Activated effector memory CD4-positive, alpha-beta T cell treated with anti-CD3 and anti-CD28 coated beads, Interleukin-2, amount 50 U/mL, for 16 hours (primary cell): Measurements from ENCODE around the gene RTL10.

Source experiments
- DNase-seq: peaks from one replicate; pipeline ENCODE4 v3.0.0-alpha.2; 2020

Gene RTL10

GRCh38 chr22:19859861-19860510 lies 5.3 kb upstream of the RTL10 start:
- no peak for DNase-seq

GRCh38 chr22:19857382-19857781 lies 2.7 kb upstream of the RTL10 start:
- DNase-seq = no peak

DNA sequence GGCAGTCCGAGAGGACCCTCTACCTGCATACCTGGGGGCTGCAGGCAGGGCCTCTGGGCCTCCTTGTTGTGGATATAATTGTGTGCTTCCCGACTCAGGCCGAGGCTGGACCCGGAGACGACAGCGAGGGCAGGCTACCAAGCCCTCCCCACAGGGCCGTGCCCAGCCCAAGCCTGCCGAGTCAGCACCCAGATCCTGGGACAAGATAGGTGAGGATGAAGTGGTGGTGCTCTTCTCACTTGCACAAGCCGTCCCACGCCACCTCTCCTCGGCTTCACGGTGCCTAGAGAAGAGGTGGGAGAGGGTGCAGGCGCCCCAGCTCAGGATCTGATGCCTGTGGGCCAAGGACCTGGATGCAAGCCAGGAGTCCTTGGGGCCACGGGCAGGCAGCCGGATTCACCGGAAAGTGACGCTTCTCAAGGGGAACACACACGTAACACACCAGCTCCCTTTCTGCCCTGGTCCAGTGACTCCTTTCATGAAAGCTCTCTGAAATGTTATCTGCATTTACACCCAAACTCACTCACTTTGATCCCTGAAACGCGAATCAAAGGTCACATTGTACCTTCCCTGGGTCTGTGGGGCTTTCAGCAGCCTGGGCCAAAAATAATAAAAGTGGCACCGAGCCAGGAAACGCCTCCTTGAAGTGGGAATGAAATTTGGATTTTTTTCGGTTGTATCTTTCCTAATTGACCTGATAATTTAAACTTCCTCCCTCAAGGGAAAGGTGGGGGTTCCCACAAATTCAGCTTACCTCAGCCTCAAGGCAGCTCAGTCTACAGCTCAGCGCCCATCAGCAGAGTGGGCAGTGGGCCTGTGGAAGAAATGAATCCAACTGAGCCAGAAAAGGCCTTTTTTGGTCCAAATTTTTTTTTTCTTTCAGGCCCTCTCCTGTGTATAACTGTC lies 1.1 kb upstream of the RTL10 start:
- peak; percentile 84 for DNase-seq

- peak; percentile 72 for DNase-seq
Measured at GRCh38 chr22:19853879-19854777, 546 bp downstream of the RTL10 start.

DNA sequence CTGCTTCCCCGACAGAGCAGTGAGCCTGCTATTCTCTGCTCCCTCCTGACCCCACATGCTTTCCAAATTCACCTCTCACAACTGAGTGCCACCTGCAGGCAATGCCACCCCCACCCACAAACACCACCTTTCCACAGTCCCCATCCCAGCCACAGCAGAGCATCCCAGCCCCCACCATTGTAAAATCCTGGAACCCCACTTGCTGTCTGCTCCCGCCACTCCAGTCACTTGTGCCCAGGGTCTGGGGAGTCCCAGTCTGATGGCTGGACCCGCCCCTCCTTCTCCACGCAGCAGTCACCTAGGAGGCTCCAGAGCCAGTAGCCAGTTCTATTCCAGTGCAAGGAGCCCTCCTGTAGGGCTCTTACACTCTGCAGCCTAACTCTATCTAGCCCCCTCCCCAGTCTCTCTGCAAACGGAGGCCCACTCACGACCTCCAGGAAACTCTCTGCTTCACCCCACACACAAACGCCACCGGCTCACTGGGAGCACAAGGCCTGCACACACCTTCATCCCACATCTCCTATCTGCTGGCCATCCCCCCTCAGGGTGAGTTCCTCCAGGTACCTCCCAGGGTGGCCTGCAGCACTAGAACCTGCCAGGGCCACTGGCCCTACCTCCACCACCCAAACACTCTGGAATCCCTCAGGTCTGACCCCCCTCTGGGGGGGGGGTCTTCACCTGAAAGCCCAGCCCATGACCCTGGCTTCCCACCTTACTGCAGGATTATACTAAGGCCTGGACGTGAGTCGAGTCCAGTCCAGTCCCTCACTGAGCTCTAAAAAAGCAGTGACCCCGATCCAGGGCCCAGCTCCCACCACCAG lies 1.4 kb downstream of the RTL10 start:
- DNase-seq = peak; percentile 64

DNA sequence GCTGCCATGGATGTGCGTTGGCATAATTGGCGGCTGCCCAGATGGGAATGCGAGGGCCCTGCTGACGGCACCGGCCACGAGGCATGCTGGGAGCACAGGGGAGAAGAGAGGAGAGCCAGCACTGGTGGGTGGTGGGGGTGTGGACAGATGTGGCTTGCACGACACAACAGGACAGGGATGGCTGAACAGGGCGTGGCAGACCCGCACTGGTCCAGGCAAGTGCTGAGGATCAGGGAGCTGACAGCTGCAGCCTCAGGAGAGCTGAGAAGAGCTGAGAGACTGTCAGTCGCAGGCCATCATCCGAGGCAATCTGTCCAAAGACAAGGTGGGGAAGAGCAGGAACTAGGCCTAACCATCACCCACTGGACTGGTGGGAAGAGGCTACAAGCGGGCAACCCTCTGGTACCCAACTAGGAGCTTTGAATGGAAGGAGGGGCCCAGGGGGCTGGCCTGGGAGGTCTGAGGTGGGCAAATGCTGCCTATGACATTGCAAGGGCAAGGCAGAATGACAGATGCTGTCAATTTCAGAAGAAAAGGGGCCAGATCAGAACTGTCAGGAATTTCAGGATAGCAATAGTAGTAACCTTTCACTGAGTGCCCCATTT lies 2.4 kb downstream of the RTL10 start:
- no peak for DNase-seq

DNA sequence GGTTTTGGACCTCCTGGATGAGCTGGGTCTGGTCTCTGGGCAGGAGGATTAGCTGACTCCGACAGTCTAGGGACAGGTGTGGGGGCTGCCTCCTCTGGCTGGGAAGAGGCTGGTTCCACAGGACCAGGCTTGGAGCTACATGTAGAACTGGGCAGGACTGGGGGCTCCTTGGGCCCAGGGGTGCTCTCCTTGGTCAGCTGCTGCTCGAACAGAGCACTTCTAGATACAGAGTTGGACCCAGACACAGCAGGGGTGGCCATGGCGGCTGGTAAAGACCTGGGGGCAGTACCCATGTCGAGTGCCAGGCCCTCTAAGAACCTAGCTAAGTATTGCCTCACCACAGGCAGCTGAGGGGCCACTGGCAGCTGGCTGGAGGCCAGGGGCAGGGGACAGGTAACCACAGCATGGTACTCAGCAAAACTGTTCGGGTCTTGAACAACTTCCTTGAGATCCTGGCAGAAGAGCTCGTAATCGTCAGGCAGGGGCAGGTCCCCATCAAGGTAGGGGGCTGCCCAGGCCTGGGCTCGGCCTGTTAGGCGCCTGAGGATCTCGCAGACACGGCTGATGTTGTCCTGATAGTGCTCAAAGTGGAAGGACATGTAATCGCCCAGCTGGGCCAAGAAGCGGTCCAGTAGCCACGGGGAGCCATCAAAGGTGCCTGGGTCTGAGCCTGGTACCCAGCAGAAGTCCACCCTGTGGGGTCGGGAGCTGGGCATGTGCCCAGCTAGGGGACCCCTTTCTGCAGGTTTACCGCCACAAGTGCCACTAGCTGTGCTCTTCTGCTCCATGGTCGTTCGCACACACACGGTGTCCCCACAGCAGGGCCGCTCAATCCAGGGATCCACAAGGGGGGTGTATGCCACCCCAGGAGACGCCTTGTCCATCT lies 3.1 kb downstream of the RTL10 start:
- no peak for DNase-seq

DNA sequence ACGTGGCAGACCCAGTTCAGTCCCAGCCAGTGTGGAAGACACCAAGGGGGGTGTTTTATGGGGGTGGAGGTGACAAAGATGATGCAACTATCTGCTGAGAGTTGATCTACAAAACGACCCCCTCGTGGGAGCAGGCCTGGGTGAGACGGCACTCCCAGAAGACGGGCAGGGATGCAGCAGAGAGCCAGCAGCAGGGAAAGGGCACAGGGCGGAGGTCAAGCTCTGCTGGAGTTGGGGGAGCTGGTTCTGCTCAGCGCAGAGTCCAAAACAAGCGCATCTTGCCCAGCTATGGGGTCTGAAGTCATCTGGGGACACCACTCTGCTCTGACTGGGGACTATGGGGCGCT lies 3.9 kb downstream of the RTL10 start:
- no peak for DNase-seq

- no peak for DNase-seq
Measured at GRCh38 chr22:19849835-19850762, 4.6 kb downstream of the RTL10 start.

- DNase-seq = no peak
Measured at GRCh38 chr22:19848298-19849224, 6.1 kb downstream of the RTL10 start.

GRCh38 chr22:19847345-19847632 lies 7.4 kb downstream of the RTL10 start:
- no peak for DNase-seq

DNA sequence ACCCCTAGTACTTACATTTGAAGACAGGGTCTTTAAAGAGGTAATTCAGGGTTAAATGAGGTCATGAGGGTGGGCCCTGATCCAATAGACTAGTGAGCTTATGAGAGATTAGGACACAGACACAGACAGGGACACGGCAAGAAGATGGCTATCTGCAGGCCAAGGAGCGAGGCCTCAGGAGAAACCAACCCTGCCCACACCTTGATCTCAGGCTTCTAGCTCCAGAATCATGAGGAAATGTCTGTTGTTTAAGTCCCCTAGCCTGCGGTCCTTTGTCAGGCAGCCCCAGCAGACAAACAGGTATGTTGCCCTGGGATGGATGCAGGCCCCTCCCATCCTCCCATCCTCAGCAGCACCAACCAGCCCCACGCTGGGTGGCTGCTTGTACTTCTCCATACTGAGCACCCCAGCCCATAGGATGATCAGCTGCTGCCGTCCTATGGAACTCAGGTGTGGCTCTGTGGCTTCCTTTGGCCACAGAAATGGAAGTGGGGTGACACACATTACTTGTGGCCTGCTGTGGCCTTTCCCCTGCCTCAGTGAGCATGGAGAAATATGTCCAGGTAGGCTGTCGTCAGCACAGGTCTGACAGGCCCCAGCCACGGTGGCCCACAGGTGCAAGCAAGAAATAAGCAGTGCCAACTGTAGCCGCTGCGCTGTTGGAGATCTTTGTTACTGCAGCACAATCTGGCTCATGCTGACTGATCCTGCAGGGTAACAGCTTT lies 7.9 kb downstream of the RTL10 start:
- no peak for DNase-seq

- DNase-seq = no peak
Measured at GRCh38 chr22:19845054-19845722, 9.5 kb downstream of the RTL10 start.

DNA sequence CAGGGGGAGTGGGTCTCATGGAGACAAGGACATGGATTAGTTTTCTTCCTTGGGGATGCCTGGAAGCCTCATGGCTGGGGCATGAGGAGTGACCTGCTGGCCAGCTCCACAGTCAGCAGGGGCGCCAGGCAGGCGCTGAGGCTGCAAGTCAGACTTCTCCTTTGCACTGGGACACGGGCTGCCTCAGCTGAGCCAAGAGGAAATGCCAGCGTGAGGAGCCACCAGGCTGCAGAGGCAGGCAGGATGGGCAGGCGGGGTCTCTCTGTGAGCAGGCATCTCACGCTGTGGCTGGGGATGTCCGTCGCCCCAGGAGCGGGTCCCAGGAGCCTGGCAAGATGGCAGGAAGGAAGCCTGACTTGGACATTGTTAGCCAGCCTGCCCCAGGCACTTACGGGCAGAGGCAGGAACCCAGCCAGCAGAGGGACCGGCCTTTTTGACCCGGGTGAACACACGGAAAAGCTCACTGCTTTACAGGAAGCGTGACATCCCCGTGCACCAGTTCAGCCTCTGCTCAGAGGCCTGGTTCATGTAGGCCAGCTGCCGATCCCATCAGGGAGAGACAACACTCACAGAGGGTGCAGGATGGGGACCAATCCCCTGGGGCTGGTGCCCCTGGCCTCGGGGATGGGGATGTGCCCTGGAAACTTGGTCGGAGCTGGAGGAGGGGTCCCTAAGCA lies 10.2 kb downstream of the RTL10 start:
- DNase-seq = peak; percentile 69

DNA sequence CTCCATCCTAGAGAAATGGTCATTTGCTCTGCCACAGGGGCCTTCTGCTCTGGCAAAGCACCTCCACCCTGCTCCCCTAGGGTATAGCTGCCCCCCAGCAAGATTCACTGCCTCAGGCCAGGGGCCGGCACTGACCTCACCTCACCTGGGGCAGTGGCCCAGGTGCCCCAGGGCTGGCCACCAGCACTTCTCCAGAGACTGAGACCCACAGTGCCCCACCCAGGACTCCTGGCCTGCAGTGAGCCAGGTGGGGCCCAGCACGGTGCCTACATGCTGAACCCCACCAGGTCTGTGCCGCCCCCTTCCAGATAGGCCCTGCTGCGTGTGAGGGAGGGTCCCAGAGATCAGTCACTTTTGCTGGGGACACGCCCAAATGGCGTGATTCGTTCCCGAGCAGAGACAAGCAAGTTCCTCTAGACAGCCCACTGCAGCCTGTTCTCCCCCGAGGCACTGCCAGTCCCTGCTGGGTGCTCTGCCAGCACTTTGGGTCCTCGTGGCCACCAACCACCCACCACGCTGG lies 10.8 kb downstream of the RTL10 start:
- DNase-seq = no peak

- no peak for DNase-seq
Measured at GRCh38 chr22:19843107-19843856, 11.4 kb downstream of the RTL10 start.
